IgD-negative memory B cell (primary cell): ENCODE data around the gene NRG2. TPM values are rescaled to one million over a fixed set of nuclear protein-coding genes. Genes with fewer than 3 reads are reported as not detected.

Experiments
- H3K27ac Mint-ChIP-seq, 3 donors: one replicate each; pipeline ENCODE4 v1.8.0; 2020 to 2022; ENCODE audit warnings: mild to moderate bottlenecking in 3 of 3, mixed read lengths in 3 of 3, moderate library complexity in 1 of 3
- H3K27me3 Mint-ChIP-seq: one replicate; pipeline ENCODE4 v1.8.0; 2021; ENCODE audit warnings: mixed read lengths
- H3K36me3 Mint-ChIP-seq: one replicate; pipeline ENCODE4 v1.8.0; 2020; ENCODE audit warnings: mild to moderate bottlenecking, mixed read lengths
- H3K4me1 Mint-ChIP-seq, 3 donors: one replicate each; pipeline ENCODE4 v1.8.0; 2020 to 2022; ENCODE audit warnings: mixed read lengths in 3 of 3, mild to moderate bottlenecking in 1 of 3
- H3K4me3 Mint-ChIP-seq, 4 donors: one replicate each; pipeline ENCODE4 v1.8.0; 2020 to 2022; ENCODE audit warnings: mild to moderate bottlenecking in 4 of 4, mixed read lengths in 4 of 4, moderate library complexity in 3 of 4
- H3K9me3 Mint-ChIP-seq, 3 donors: one replicate each; pipeline ENCODE4 v1.8.0; 2020 to 2021; ENCODE audit warnings: mixed read lengths in 3 of 3, mild to moderate bottlenecking in 1 of 3
- polyA plus RNA-seq: library from polyadenylated mRNA; unstranded; fragments of 300-500 nt; fragmentation: Illumina TruSeq; gene quantifications from one replicate; pipeline ENCODE4 v1.2.3, GENCODE V29; 2021

NRG2 gene
- polyA plus RNA-seq, 1 donor from 2014 or later: not detected

- no peaks in the 10 kb centered on the region for H3K9me3 Mint-ChIP-seq
- H3K27ac Mint-ChIP-seq: no peak overlapping the region
- H3K4me1 Mint-ChIP-seq: peaks cover 0 to 2% (median 0%) of the 10 kb centered on the region in 3 donors
- no peak overlapping the region for H3K4me3 Mint-ChIP-seq
- H3K27me3 Mint-ChIP-seq: peaks cover 9% of the 10 kb centered on the region
- H3K36me3 Mint-ChIP-seq: peaks cover 2% of the 10 kb centered on the region
These were observed 147.5 kb downstream of the NRG2 start for GRCh38 chr5:139895647-139896046.

DNA sequence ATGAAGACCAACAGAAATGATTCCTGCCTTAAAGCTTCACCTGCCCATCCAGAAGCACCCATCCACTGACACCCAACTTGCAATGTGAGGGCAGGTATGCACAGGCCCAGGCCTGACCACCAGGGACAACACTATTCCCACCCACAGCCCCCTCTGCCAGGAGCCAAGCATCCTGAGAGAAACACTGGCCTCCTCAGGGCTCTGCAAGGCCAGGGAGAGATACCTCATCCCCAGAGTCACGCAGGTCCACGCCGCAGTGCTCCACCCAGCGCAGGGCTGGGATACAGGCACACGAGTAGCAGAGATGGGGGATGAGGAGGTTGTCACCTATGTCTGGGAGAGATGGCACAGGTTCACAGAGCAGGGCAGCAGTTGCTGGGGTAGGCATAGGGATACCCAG lies 148.1 kb downstream of the NRG2 start:
- Mint-ChIP-seq H3K9me3 (no peaks in the 10 kb centered on the region), H3K36me3 (peaks cover 2% of the 10 kb centered on the region), H3K27me3 (peaks cover 11% of the 10 kb centered on the region), H3K4me1 (peaks cover 0 to 2% (median 0%) of the 10 kb centered on the region in 3 donors), H3K27ac (no peak overlapping the region), H3K4me3 (no peak overlapping the region)

DNA sequence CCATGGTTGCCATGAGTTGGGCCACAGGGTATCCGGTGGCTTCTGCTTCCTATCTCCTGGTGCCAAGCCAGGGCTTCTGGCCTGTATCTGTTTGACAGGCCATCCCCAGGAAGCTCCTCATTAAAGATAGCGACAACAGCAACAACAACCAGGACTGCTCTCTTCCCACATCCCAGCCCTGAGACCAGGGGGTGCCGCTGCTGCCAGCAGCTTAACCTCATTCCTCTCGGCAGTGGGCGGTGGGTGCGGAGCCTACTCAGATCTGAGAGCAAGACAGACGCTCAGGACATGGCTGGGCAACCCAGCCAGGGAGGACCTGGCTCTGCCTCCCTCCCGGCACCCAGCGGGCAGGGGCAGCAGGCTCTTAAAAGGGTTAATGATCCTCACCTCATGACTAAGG lies 149.2 kb downstream of the NRG2 start:
- H3K4me3 Mint-ChIP-seq: no peak overlapping the region
- H3K27me3 Mint-ChIP-seq: peaks cover 12% of the 10 kb centered on the region
- H3K36me3 Mint-ChIP-seq: peaks cover 2% of the 10 kb centered on the region
- H3K4me1 Mint-ChIP-seq: peaks cover 0 to 2% (median 0%) of the 10 kb centered on the region in 3 donors
- no peaks in the 10 kb centered on the region for H3K9me3 Mint-ChIP-seq
- H3K27ac Mint-ChIP-seq: no peak overlapping the region

DNA sequence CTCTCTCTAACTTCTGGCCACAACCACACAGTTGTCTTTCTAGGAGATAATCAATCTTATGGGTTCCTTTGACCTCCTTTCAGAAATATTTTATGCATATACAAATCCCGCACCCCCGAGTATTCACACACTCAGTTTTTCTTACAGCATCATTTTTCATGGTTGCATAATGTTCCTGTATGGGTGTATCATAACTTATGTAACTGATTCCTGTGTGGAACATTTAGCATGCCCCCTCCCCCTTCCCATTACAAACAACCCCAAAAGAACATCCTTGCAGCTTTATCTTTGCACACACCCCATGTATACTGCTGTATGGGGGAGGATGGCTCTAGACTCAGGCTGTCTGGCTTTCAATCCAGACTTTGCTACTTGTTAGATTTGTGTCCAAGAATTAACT lies 153.7 kb downstream of the NRG2 start:
- Mint-ChIP-seq H3K9me3 (no peaks in the 10 kb centered on the region), H3K36me3 (no peaks in the 10 kb centered on the region), H3K27me3 (peaks cover 9% of the 10 kb centered on the region), H3K27ac (no peak overlapping the region), H3K4me1 (peaks cover 0 to 6% (median 2%) of the 10 kb centered on the region in 3 donors), H3K4me3 (no peak overlapping the region)

GRCh38 chr5:139888370-139888769 lies 154.7 kb downstream of the NRG2 start:
- H3K9me3 Mint-ChIP-seq: no peaks in the 10 kb centered on the region
- no peak overlapping the region for H3K4me3 Mint-ChIP-seq
- peaks cover 14% of the 10 kb centered on the region for H3K27me3 Mint-ChIP-seq
- H3K27ac Mint-ChIP-seq: no peak overlapping the region
- peaks cover 0 to 6% (median 2%) of the 10 kb centered on the region in 3 donors for H3K4me1 Mint-ChIP-seq
- H3K36me3 Mint-ChIP-seq: no peaks in the 10 kb centered on the region

GRCh38 chr5:139886213-139886612 lies 156.9 kb downstream of the NRG2 start:
- peaks cover 21% of the 10 kb centered on the region for H3K27me3 Mint-ChIP-seq
- H3K9me3 Mint-ChIP-seq: no peaks in the 10 kb centered on the region
- peak overlapping the region in 1 of 3 donors; percentile 76 for H3K27ac Mint-ChIP-seq
- H3K4me3 Mint-ChIP-seq: peak overlapping the region in 1 of 4 donors; percentile 59
- H3K36me3 Mint-ChIP-seq: no peaks in the 10 kb centered on the region
- peaks cover 0 to 6% (median 3%) of the 10 kb centered on the region in 3 donors for H3K4me1 Mint-ChIP-seq

GRCh38 chr5:139885857-139886208 lies 157.3 kb downstream of the NRG2 start:
- H3K9me3 Mint-ChIP-seq: no peaks in the 10 kb centered on the region
- H3K36me3 Mint-ChIP-seq: no peaks in the 10 kb centered on the region
- no peak overlapping the region for H3K4me3 Mint-ChIP-seq
- H3K4me1 Mint-ChIP-seq: peaks cover 0 to 6% (median 4%) of the 10 kb centered on the region in 3 donors
- H3K27ac Mint-ChIP-seq: peak overlapping the region in 1 of 3 donors; percentile 76
- H3K27me3 Mint-ChIP-seq: peaks cover 21% of the 10 kb centered on the region

DNA sequence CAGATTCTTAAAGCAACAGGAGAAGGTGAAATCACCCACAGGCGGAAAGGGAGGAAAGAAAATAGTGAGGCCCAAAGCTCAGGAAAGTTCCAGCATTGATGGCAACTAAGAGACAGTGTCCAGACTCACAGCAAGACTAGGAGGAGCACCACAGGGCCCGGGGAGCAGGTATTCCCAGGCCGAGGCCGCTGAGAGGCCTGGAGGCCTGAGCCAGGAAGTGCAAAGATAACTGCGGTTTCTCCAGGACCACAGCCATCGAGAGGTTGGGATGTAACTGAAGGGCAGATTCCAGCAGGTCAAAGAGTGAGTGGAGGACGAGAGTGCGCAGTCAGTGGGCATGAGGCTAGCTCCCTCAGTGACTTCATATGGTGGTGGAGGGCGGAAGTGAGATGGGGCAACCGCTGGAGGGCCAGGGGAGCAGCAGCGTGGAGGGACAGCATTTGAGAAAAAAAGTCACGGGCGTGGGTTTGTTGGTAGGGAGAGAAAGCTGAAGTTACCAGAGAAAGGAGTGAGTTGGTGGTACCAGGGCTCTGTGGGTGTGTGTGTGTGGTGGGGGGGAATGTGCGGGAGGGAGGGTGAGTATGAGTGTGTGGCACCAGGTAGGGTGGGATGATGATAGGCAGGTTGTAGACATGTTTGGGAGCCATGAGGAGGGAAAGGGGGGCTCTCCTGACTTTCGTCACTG lies 157.8 kb downstream of the NRG2 start:
- H3K36me3 Mint-ChIP-seq: no peaks in the 10 kb centered on the region
- H3K27me3 Mint-ChIP-seq: peaks cover 20% of the 10 kb centered on the region
- H3K27ac Mint-ChIP-seq: no peak overlapping the region
- H3K4me1 Mint-ChIP-seq: peaks cover 0 to 6% (median 4%) of the 10 kb centered on the region in 3 donors
- H3K4me3 Mint-ChIP-seq: no peak overlapping the region
- H3K9me3 Mint-ChIP-seq: peaks cover 0 to 1% (median 0%) of the 10 kb centered on the region in 3 donors

DNA sequence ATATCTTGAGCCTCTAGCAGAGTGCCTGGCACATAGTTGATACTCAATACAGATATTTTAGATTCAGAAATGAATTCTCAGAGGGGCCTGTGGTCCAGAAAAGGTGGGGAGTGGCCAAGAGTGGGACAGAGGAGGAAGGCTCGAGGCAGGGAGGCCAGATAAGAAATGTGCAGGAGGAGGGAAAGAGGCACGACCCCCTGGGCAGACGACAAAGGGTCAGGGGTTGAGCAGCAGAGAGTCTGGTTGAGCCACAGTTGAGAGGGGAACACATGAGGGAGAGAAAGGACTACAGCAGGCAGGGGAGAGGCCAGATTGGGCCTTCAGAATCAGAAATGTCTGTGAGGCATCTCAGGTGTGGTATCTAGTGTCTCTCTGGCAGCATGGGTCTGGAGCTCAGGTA lies 158.4 kb downstream of the NRG2 start:
- Mint-ChIP-seq H3K27ac (peak overlapping the region in 1 of 3 donors; percentile 4), H3K9me3 (peaks cover 0 to 1% (median 0%) of the 10 kb centered on the region in 3 donors), H3K27me3 (peaks cover 19% of the 10 kb centered on the region), H3K4me1 (peaks cover 0 to 6% (median 4%) of the 10 kb centered on the region in 3 donors), H3K4me3 (no peak overlapping the region), H3K36me3 (no peaks in the 10 kb centered on the region)

DNA sequence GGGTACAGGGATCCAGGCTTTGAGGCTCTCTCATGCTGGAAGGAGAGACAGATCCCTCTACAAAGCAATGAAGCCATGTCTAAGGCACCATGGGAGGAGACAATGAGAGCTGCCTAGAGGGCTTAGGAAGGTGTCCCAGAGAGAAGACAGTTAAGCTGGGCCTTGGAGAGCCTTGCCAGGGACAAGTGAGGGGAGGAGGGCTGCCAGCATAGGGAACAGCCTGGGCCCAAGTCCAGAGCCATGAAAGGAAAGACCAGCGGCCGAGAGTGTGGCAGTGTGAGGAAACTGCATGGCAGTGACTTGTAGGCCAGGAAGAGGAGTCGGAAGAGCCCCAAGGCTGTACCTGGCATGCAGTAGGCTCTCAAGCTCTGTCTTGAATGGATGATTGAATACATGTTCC lies 159.0 kb downstream of the NRG2 start:
- no peaks in the 10 kb centered on the region for H3K36me3 Mint-ChIP-seq
- H3K9me3 Mint-ChIP-seq: peaks cover 0 to 1% (median 0%) of the 10 kb centered on the region in 3 donors
- H3K4me3 Mint-ChIP-seq: peak overlapping the region in 1 of 4 donors; percentile 38
- peak overlapping the region in 1 of 3 donors; percentile 41 for H3K27ac Mint-ChIP-seq
- H3K27me3 Mint-ChIP-seq: peaks cover 18% of the 10 kb centered on the region
- H3K4me1 Mint-ChIP-seq: peaks cover 0 to 6% (median 4%) of the 10 kb centered on the region in 3 donors

- peaks cover 18% of the 10 kb centered on the region for H3K27me3 Mint-ChIP-seq
- peaks cover 0 to 6% (median 4%) of the 10 kb centered on the region in 3 donors for H3K4me1 Mint-ChIP-seq
- H3K27ac Mint-ChIP-seq: no peak overlapping the region
- H3K4me3 Mint-ChIP-seq: no peak overlapping the region
- peaks cover 0 to 1% (median 0%) of the 10 kb centered on the region in 3 donors for H3K9me3 Mint-ChIP-seq
- no peaks in the 10 kb centered on the region for H3K36me3 Mint-ChIP-seq
These were observed 160.0 kb downstream of the NRG2 start for GRCh38 chr5:139882961-139883539.

DNA sequence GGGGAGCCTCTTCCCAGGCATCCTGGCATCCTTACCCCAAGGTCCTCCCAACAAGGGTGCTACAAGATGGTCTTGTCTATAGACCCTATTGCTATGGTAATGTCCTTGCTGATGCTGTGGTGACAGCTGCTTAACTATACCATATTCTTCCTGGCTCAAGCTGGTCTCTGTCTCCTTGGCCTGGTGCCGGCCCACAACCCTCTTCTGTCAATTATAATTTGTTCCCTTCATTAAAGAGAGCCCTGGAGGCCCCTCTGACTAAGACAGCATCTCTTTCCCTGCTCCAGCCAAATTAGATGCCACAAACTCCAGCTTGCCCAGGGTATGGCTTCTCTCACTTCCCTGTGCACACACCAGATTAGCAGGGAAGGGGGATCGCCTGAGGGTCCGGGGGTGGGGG lies 160.8 kb downstream of the NRG2 start:
- H3K4me3 Mint-ChIP-seq: no peak overlapping the region
- H3K9me3 Mint-ChIP-seq: peaks cover 0 to 1% (median 0%) of the 10 kb centered on the region in 3 donors
- H3K4me1 Mint-ChIP-seq: peaks cover 0 to 5% (median 2%) of the 10 kb centered on the region in 3 donors
- peaks cover 18% of the 10 kb centered on the region for H3K27me3 Mint-ChIP-seq
- H3K27ac Mint-ChIP-seq: no peak overlapping the region
- no peaks in the 10 kb centered on the region for H3K36me3 Mint-ChIP-seq

DNA sequence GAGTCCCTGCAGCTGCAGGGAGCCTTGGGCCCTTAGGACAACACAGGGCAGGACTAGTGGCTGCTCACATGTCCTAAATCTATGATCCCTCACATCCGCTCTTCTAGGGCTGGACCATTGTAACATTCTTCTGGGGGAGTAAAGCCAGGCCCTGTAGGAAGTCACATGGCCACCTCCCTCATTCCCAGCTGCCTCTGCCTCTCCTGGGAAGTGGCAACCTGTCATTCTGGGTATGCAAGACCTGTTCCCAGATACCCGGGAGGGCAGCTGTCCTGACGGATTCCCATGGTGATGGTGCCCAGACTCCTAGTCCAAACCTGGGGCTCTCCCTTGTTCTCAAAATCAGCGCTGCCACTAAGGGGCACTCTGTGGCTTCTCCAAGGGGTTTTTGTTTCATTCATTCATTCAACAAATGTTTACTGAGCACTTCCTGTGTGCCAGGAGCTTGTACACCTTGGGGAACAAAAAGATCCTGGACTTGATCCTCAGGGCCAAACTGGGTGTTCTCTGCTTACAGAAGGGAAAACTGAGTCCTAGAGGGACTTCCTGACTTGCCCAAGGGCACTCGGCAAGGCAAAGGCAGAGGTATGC lies 161.9 kb downstream of the NRG2 start:
- no peaks in the 10 kb centered on the region for H3K36me3 Mint-ChIP-seq
- H3K27ac Mint-ChIP-seq: no peak overlapping the region
- H3K27me3 Mint-ChIP-seq: peaks cover 18% of the 10 kb centered on the region
- peak overlapping the region in 1 of 4 donors; percentile 21 for H3K4me3 Mint-ChIP-seq
- peaks cover 0 to 1% (median 0%) of the 10 kb centered on the region in 3 donors for H3K9me3 Mint-ChIP-seq
- H3K4me1 Mint-ChIP-seq: peaks cover 0 to 3% (median 2%) of the 10 kb centered on the region in 3 donors

GRCh38 chr5:139880416-139881142 lies 162.5 kb downstream of the NRG2 start:
- Mint-ChIP-seq H3K4me3 (no peak overlapping the region), H3K4me1 (peaks cover 0 to 2% (median 0%) of the 10 kb centered on the region in 3 donors), H3K27me3 (peaks cover 17% of the 10 kb centered on the region), H3K36me3 (peaks cover 3% of the 10 kb centered on the region), H3K9me3 (peaks cover 0 to 6% (median 2%) of the 10 kb centered on the region in 3 donors), H3K27ac (no peak overlapping the region)

GRCh38 chr5:139878093-139878492 lies 165.0 kb downstream of the NRG2 start:
- H3K27ac Mint-ChIP-seq: no peak overlapping the region
- H3K4me1 Mint-ChIP-seq: peaks cover 0 to 2% (median 0%) of the 10 kb centered on the region in 3 donors
- H3K4me3 Mint-ChIP-seq: no peak overlapping the region
- peaks cover 0 to 7% (median 4%) of the 10 kb centered on the region in 3 donors for H3K9me3 Mint-ChIP-seq
- H3K27me3 Mint-ChIP-seq: peaks cover 20% of the 10 kb centered on the region
- peaks cover 3% of the 10 kb centered on the region for H3K36me3 Mint-ChIP-seq
